Endothelial cell of umbilical vein (primary cell): ENCODE results near the gene SLC25A13. TPM values are rescaled to one million over a fixed set of nuclear protein-coding genes. Genes with fewer than 3 reads are reported as not detected.

ENCODE experiments used
- BruUV-seq: library from RNA; stranded (reverse); fragments of 400-500 nt; replicated peaks from 2 replicates; lab custom pipeline; 2021; lab: Mats Ljungman, UMichigan
- CTCF ChIA-PET: fragments of 300-600, 350-600 bp; sonication (Branson Sonifier 250); formaldehyde crosslinking; loops from one replicate; lab custom pipeline; 2021; ENCODE audit warnings: antibody characterized with exemption, inconsistent platforms; lab: Charles Lee
- POLR2A ChIA-PET: fragments of 300-600, 350-600 bp; sonication (Branson Sonifier 250); formaldehyde crosslinking; loops from one replicate; lab custom pipeline; 2021; ENCODE audit warnings: antibody characterized with exemption, inconsistent platforms; lab: Charles Lee
- DNase-seq: peaks from one replicate; pipeline ENCODE4 v3.0.0-alpha.2; 2011; ENCODE audit warnings: low read depth, low spot score
- FAIRE-seq: peaks from 2 replicates; lab custom pipeline; 2011; peaks lifted over from hg19 to GRCh38; lab: Jason Lieb, UNC
- H2AFZ ChIP-seq: 2 replicates; pipeline ENCODE4 v1.6.0; 2012; ENCODE audit warnings: low read depth, low read length, control low read depth, inconsistent platforms
- H3K27ac ChIP-seq: 2 replicates; pipeline ENCODE4 v1.5.1; 2011; ENCODE audit warnings: low read depth, mild to moderate bottlenecking, control low read depth, low read length, moderate library complexity; ENCODE audit not compliant: insufficient read depth
- H3K27me3 ChIP-seq, 2 experiments: 2 replicates each; pipeline versions ENCODE4 v1.6.0 to v1.6.1; 2011; ENCODE audit warnings: low read length in 2 of 2, mixed read lengths in 1 of 2; ENCODE audit not compliant: control insufficient read depth in 2 of 2, insufficient read depth in 2 of 2
- H3K36me3 ChIP-seq, 2 experiments: 2 replicates in 1 of 2; 3 replicates in 1 of 2; pipeline ENCODE4 v1.5.1; 2011; ENCODE audit warnings: low read length in 2 of 2, mild to moderate bottlenecking in 1 of 2, moderate library complexity in 1 of 2; ENCODE audit not compliant: control insufficient read depth in 2 of 2, insufficient read depth in 2 of 2; ENCODE audit errors: extremely low read depth in 1 of 2
- H3K4me1 ChIP-seq: 3 replicates; pipeline ENCODE4 v1.5.1; 2011; ENCODE audit warnings: mild to moderate bottlenecking, low read length; ENCODE audit not compliant: control insufficient read depth, insufficient read depth; ENCODE audit errors: extremely low read depth
- H3K4me2 ChIP-seq: 2 replicates; pipeline ENCODE4 v1.6.1; 2011; ENCODE audit warnings: low read length, control low read depth, mixed read lengths; ENCODE audit not compliant: insufficient read depth
- H3K4me3 ChIP-seq, 3 experiments: fragments of 200-600 bp in 1 of 3; sonication (generic), shearing (Covaris generic) in 1 of 3; replicated peaks in 1 of 3; 2 replicates each; pipeline ENCODE4 v1.5.1; 2011 to 2016; ENCODE audit warnings: control low read depth in 3 of 3, low read length in 3 of 3, mild to moderate bottlenecking in 2 of 3, inconsistent platforms in 1 of 3, low read depth in 1 of 3, moderate library complexity in 1 of 3; ENCODE audit not compliant: insufficient read depth in 1 of 3
- H3K79me2 ChIP-seq: 2 replicates; pipeline ENCODE4 v1.6.0; 2012; ENCODE audit warnings: low read length, inconsistent platforms; ENCODE audit not compliant: control insufficient read depth, insufficient read depth
- H3K9ac ChIP-seq: replicated peaks from 2 replicates; pipeline ENCODE3; 2011; ENCODE audit warnings: low read length, control low read depth; ENCODE audit not compliant: insufficient read depth; ENCODE audit errors: extremely low read depth
- H3K9me1 ChIP-seq: replicated peaks from 3 replicates; pipeline ENCODE4 v1.6.0; 2011; ENCODE audit warnings: mild to moderate bottlenecking, low read length; ENCODE audit not compliant: control insufficient read depth, insufficient read depth; ENCODE audit errors: extremely low read depth
- H3K9me3 ChIP-seq: replicated peaks from 2 replicates; pipeline ENCODE4 v1.5.1; 2012; ENCODE audit warnings: low read length, inconsistent platforms; ENCODE audit not compliant: control insufficient read depth, insufficient read depth
- H4K20me1 ChIP-seq: replicated peaks from 2 replicates; pipeline ENCODE3; 2011; ENCODE audit warnings: mild to moderate bottlenecking, low read length; ENCODE audit not compliant: control insufficient read depth, insufficient read depth; ENCODE audit errors: extremely low read depth
- EZH2 ChIP-seq: IDR thresholded peaks from 2 replicates; pipeline ENCODE4 v1.6.1; 2012; ENCODE audit warnings: borderline replicate concordance, low read depth, mild to moderate bottlenecking, moderate library complexity, low read length, inconsistent platforms; ENCODE audit not compliant: severe bottlenecking
- FOS ChIP-seq: IDR thresholded peaks from 2 replicates; pipeline ENCODE4 v1.6.1; 2011; ENCODE audit warnings: mild to moderate bottlenecking, low read length, moderate library complexity, borderline replicate concordance; ENCODE audit not compliant: insufficient read depth
- GATA2 ChIP-seq: IDR thresholded peaks from 2 replicates; pipeline ENCODE4 v1.7.0; 2011; ENCODE audit warnings: low read depth, mild to moderate bottlenecking, moderate library complexity, mixed read lengths, low read length; ENCODE audit not compliant: insufficient read length, insufficient read depth
- JUN ChIP-seq: IDR thresholded peaks from 2 replicates; pipeline ENCODE4 v1.6.1; 2011; ENCODE audit warnings: borderline replicate concordance, low read depth; ENCODE audit not compliant: insufficient read length, insufficient read depth
- MYC ChIP-seq: IDR thresholded peaks from one replicate; pipeline ENCODE4 v1.6.1; 2011; ENCODE audit warnings: mild to moderate bottlenecking, low read depth, low read length
- POLR2A ChIP-seq: IDR thresholded peaks from 2 replicates; pipeline ENCODE4 v1.6.1; 2012; ENCODE audit warnings: low read depth, mild to moderate bottlenecking, control low read depth, low read length
- POLR2AphosphoS5 ChIP-seq: IDR thresholded peaks from 2 replicates; pipeline ENCODE4 v1.6.1; 2012; ENCODE audit warnings: low read depth, mild to moderate bottlenecking, control low read depth, low read length, moderate library complexity; ENCODE audit not compliant: insufficient read depth
- dilution Hi-C: fragments of 300-500 bp; cut with MboI; formaldehyde crosslinking; loops from one replicate; pipeline ENCODE4 v1.15.0; 2019; ENCODE audit warnings: low sequenced_read_pairs; ENCODE audit not compliant: extremely low pct_ligation_motif_present
- intact Hi-C: fragments of 100-400 bp; cut with micrococcal nuclease; formaldehyde crosslinking; loops from one replicate; pipeline ENCODE4 v1.10.0; 2022
- polyA plus RNA-seq, 4 experiments: library from polyadenylated mRNA; depleted of rRNA in 3 of 4; stranded (reverse) in 3 of 4; unstranded in 1 of 4; fragments of >200 nt; gene quantifications; 2 replicates each; pipeline versions ENCODE4 v1.2.1 to v1.2.3, GENCODE V29; 2011 to 2012; ENCODE audit warnings: missing spikeins in 1 of 4
- total RNA-seq: library from RNA; stranded (reverse); gene quantifications from 2 replicates; pipeline ENCODE4 v1.2.3, GENCODE V29; 2021
- TF ChIP-seq, protein P1 (sequence below), 2 donors: IDR thresholded peaks; 1 replicate in 1 of 2; 2 replicates in 1 of 2; pipeline ENCODE4 v1.5.1; 2011; ENCODE audit warnings: low read length in 2 of 2, mild to moderate bottlenecking in 2 of 2, moderate library complexity in 2 of 2, control low read depth in 1 of 2, inconsistent platforms in 1 of 2, low read depth in 1 of 2; ENCODE audit not compliant: insufficient read depth in 1 of 2; ENCODE audit errors: extremely low read depth in 1 of 2
- TF ChIP-seq, protein P2 (sequence below): IDR thresholded peaks from 2 replicates; pipeline ENCODE4 v1.6.1; 2011; ENCODE audit not compliant: insufficient read depth, insufficient read length

The SLC25A13 gene
- total and polyA plus RNA-seq, 2 donors (not counting 3 experiments of a cell fraction or from before 2014, with no cell fraction given) = 13.2 to 34.4 TPM

- H3K9me3 ChIP-seq = no peaks in the 10 kb centered on the region
- TF ChIP-seq MYC (no peak), GATA2 (no peak), POLR2A (no peak), POLR2AphosphoS5 (no peak)
- no peaks in the 10 kb centered on the region for H3K9me1 ChIP-seq
- no peak overlapping the region for H3K4me2 ChIP-seq
- DNase-seq (no peak), FAIRE-seq (no peak)
- H2AFZ ChIP-seq = no peak overlapping the region
- H4K20me1 ChIP-seq = peaks cover 6% of the 10 kb centered on the region
- intact Hi-C loops = no loop called here
- no peak overlapping the region for H3K9ac ChIP-seq
- CTCF ChIA-PET = no interaction called here
- no peaks in the 10 kb centered on the region for H3K27me3 ChIP-seq
- peaks cover 10% of the 10 kb centered on the region for H3K4me1 ChIP-seq
- no peak overlapping the region for H3K4me3 ChIP-seq
- POLR2A ChIA-PET = no interaction called here
- no peaks in the 10 kb centered on the region for H3K36me3 ChIP-seq
- BruUV-seq = no TSS peak
- no peak overlapping the region for H3K27ac ChIP-seq
- dilution Hi-C loops = no loop called here
- peaks cover 25% of the 10 kb centered on the region for H3K79me2 ChIP-seq
Measured at GRCh38 chr7:96316949-96317348, 4.9 kb downstream of the SLC25A13 start.

- no TSS peak for BruUV-seq
- POLR2A ChIA-PET = no interaction called here
- H4K20me1 ChIP-seq = peaks cover 9% of the 10 kb centered on the region
Measured at GRCh38 chr7:96315125-96315512, 6.8 kb downstream of the SLC25A13 start.

More at GRCh38 chr7:96315125-96315512, 6.8 kb downstream of the SLC25A13 start:
- H3K9me1 ChIP-seq = no peaks in the 10 kb centered on the region
- dilution Hi-C loops = no loop called here
- no peaks in the 10 kb centered on the region for H3K36me3 ChIP-seq
- no peaks in the 10 kb centered on the region for H3K27me3 ChIP-seq
- no peak overlapping the region for H2AFZ ChIP-seq
- no peak overlapping the region for H3K27ac ChIP-seq
- H3K4me1 ChIP-seq = peaks cover 5% of the 10 kb centered on the region
- no peaks in the 10 kb centered on the region for H3K9me3 ChIP-seq
- H3K4me3 ChIP-seq = no peak overlapping the region
- no peak overlapping the region for H3K9ac ChIP-seq
- TF ChIP-seq JUN = no peak
- TF ChIP-seq, protein P1, sequence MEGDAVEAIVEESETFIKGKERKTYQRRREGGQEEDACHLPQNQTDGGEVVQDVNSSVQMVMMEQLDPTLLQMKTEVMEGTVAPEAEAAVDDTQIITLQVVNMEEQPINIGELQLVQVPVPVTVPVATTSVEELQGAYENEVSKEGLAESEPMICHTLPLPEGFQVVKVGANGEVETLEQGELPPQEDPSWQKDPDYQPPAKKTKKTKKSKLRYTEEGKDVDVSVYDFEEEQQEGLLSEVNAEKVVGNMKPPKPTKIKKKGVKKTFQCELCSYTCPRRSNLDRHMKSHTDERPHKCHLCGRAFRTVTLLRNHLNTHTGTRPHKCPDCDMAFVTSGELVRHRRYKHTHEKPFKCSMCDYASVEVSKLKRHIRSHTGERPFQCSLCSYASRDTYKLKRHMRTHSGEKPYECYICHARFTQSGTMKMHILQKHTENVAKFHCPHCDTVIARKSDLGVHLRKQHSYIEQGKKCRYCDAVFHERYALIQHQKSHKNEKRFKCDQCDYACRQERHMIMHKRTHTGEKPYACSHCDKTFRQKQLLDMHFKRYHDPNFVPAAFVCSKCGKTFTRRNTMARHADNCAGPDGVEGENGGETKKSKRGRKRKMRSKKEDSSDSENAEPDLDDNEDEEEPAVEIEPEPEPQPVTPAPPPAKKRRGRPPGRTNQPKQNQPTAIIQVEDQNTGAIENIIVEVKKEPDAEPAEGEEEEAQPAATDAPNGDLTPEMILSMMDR (IDR thresholded peaks at IDR 0.05; ENCODE audit: extremely low read depth in 1 of 2, insufficient read depth in 1 of 2, low read depth in 1 of 2, low read length in 2 of 2) = no peak
- TF ChIP-seq GATA2 = no peak
- TF ChIP-seq, protein P2, sequence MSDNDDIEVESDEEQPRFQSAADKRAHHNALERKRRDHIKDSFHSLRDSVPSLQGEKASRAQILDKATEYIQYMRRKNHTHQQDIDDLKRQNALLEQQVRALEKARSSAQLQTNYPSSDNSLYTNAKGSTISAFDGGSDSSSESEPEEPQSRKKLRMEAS = no peak
- TF ChIP-seq EZH2 = no peak
- TF ChIP-seq MYC = no peak
- TF ChIP-seq POLR2AphosphoS5 = no peak
- TF ChIP-seq POLR2A = no peak
- no peak for TF ChIP-seq FOS
- no peak for FAIRE-seq
- intact Hi-C loops = no loop called here
- no peak overlapping the region for H3K4me2 ChIP-seq
- peaks cover 26% of the 10 kb centered on the region for H3K79me2 ChIP-seq
- DNase-seq = no peak
- CTCF ChIA-PET = no interaction called here
